ENCODE data around the gene ENTPD2. TPM values are rescaled to one million over a fixed set of nuclear protein-coding genes. Genes with fewer than 3 reads are reported as not detected.
A peak's percentile ranks its signal among the peaks of the same experiment; 100 is the strongest.
"Not testable (repeated sequence)": the region's sequence is repeated elsewhere in the genome, so short reads cannot be mapped to it uniquely, and the experiment has no call there.

The ENTPD2 gene
- total RNA-seq, 2 donors from 2014 or later, result 9.8 to 10.9 TPM

DNA sequence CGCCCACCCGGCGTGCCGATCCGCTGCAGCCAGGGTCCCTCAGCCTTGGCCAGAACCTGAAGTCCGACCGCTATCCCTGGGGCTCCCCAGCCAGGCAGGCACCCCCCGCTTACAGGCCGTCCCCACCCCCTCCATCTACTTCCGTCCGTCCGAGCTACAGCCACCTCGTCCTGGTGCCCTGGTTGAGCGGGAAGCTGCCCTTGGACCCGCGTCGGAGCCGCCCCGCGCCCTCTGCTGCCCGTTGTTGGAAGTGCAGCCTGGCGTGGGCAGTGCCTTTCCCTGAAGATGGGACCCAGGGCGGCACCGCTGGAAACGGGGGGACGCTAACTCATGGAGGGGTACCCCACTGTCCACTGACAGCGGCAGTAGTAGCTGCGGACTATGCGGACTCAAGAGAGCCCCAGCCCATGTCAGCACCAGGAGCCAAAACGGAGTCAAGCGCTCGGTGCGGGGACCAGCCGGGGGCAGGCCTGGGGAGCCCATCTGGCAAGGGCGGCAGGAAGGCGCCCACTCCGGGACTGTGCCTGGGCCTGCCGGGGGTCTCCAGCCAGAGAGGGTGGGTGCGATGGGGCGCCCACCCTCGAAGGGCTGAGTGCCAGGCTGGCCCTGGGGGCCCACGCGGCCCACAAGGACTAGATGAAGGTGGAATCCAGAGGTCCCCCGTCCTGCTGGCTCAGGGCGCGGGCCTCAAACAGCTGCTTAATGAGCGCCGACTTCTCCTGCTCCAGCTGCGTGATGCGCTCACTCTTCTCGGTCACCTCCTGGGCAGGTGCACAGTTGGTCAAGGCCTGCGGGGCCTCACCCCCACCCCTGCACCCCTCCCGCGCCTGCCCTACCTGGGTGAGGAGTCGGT, 10.4 kb upstream of the ENTPD2 start:
- H3K4me1 ChIP-seq (replicated peaks), result no peaks in the 10 kb centered on the region
- no peak overlapping the region for H3K27ac ChIP-seq
- H3K27me3 ChIP-seq (replicated peaks; ENCODE audit: insufficient read depth), result no peaks in the 10 kb centered on the region
- DNase-seq (ENCODE audit: low spot score), result no peak
- intact Hi-C loops (cut with DNase I), result loop anchor here (10.0 kb wide), 1 partner anchor 279 kb away; no protein-coding TSS in a partner anchor
- no peak for TF ChIP-seq POLR2A (IDR thresholded peaks at IDR 0.05)
- TF ChIP-seq POLR2AphosphoS5 (IDR thresholded peaks at IDR 0.05), result peak; percentile 52
- TF ChIP-seq, protein P1, sequence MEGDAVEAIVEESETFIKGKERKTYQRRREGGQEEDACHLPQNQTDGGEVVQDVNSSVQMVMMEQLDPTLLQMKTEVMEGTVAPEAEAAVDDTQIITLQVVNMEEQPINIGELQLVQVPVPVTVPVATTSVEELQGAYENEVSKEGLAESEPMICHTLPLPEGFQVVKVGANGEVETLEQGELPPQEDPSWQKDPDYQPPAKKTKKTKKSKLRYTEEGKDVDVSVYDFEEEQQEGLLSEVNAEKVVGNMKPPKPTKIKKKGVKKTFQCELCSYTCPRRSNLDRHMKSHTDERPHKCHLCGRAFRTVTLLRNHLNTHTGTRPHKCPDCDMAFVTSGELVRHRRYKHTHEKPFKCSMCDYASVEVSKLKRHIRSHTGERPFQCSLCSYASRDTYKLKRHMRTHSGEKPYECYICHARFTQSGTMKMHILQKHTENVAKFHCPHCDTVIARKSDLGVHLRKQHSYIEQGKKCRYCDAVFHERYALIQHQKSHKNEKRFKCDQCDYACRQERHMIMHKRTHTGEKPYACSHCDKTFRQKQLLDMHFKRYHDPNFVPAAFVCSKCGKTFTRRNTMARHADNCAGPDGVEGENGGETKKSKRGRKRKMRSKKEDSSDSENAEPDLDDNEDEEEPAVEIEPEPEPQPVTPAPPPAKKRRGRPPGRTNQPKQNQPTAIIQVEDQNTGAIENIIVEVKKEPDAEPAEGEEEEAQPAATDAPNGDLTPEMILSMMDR (IDR thresholded peaks at IDR 0.05), result peak; percentile 89 to 97 (median 96)
- no peaks in the 10 kb centered on the region for H3K9me3 ChIP-seq
- H3K36me3 ChIP-seq, result no peaks in the 10 kb centered on the region
- WGBS, result 48% methylated on average over 46 of the region's 55 CpGs
- H3K4me3 ChIP-seq, result no peak overlapping the region

GRCh38 chr9:137063311-137064026, 9.6 kb upstream of the ENTPD2 start:
- intact Hi-C loops (cut with DNase I), result loop anchor here (10.0 kb wide), 1 partner anchor 279 kb away; no protein-coding TSS in a partner anchor
- Histone ChIP-seq H3K27ac (no peak overlapping the region), H3K9me3 (no peaks in the 10 kb centered on the region), H3K27me3 (replicated peaks; ENCODE audit: insufficient read depth) (no peaks in the 10 kb centered on the region), H3K4me1 (replicated peaks) (no peaks in the 10 kb centered on the region), H3K4me3 (no peak overlapping the region), H3K36me3 (no peaks in the 10 kb centered on the region)
- no peak for DNase-seq (ENCODE audit: low spot score)
- TF ChIP-seq, protein P1 (IDR thresholded peaks at IDR 0.05), result no peak
- TF ChIP-seq POLR2A (IDR thresholded peaks at IDR 0.05) (no peak), POLR2AphosphoS5 (IDR thresholded peaks at IDR 0.05) (no peak)
- WGBS, result 90% methylated on average over 8 of the region's 26 CpGs

DNA sequence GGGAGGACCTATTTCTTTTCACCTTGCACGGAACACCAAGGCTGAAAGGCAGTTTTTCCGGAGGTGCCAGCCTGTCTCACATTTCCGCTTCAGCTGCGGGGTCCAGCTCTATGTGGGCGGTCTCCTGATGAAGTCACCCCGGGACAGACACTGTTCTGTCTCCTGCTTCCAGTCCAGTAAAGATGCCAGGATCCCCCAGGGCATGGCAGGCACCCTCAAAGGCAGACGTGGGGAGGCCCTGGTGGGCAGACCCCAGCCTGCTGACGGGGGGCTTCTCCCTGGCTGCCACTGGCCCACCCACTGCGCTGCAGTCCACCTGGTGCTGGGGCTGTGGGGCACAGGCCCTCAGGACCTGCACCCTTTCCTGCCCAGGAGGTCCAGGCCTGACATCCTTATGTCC, 8.9 kb upstream of the ENTPD2 start:
- WGBS, result 83% methylated on average over 7 of the region's 9 CpGs
- not testable (repeated sequence) for DNase-seq (ENCODE audit: low spot score); H3K4me3 ChIP-seq; H3K27ac ChIP-seq; H3K27me3 ChIP-seq (replicated peaks; ENCODE audit: insufficient read depth); H3K36me3 ChIP-seq; H3K4me1 ChIP-seq (replicated peaks); H3K9me3 ChIP-seq
- intact Hi-C loops (cut with DNase I), result loop anchor here (10.0 kb wide), 1 partner anchor 278 kb away; no protein-coding TSS in a partner anchor

GRCh38 chr9:137062384-137062783, 8.5 kb upstream of the ENTPD2 start:
- Histone ChIP-seq H3K27ac (no peak overlapping the region), H3K27me3 (replicated peaks; ENCODE audit: insufficient read depth) (no peaks in the 10 kb centered on the region), H3K4me1 (replicated peaks) (peaks cover 5% of the 10 kb centered on the region), H3K4me3 (no peak overlapping the region), H3K36me3 (no peaks in the 10 kb centered on the region), H3K9me3 (no peaks in the 10 kb centered on the region)
- intact Hi-C loops (cut with DNase I), result loop anchor here (10.0 kb wide), 1 partner anchor 278 kb away; no protein-coding TSS in a partner anchor
- WGBS, result 87% methylated on average over 15 of the region's 15 CpGs
- no peak for DNase-seq (ENCODE audit: low spot score)
- TF ChIP-seq POLR2AphosphoS5 (IDR thresholded peaks at IDR 0.05) (no peak), POLR2A (IDR thresholded peaks at IDR 0.05) (no peak)
- TF ChIP-seq, protein P1 (IDR thresholded peaks at IDR 0.05), result no peak

DNA sequence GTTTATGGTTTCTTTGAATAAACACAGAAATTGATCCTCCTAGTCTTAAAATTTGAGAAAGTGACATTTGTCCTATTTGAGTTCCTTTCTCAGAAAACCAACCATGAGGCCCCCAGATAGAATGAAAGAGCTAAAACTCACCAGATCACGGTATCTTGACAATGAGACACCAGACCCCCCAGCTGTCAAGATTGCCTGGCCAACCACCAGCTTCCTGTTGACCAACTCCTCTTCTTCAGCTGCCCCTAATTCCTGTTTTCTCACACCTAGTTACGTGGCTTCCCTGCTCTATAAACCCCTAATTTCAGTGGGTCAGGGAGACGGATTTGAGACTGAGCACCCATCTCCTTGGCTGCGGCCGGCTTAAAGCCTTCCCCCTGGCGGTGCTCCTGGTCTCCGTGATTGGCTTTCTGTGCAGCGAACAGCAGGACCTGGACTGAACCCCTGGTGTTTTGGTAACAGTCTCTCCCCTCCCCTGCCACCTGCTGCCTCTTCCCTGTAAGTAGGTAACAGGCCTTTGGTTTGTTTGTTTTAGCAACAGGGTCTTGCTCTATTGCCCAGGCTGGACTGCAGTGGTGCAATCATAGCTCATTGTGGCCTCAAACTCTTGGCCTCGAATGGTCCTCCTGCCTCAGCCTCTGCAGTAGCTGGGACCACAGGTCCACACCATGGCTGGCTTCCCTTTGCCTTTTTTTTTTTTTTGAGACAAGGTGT, 4.8 kb upstream of the ENTPD2 start:
- Histone ChIP-seq H3K27me3 (replicated peaks; ENCODE audit: insufficient read depth) (no peaks in the 10 kb centered on the region), H3K36me3 (no peaks in the 10 kb centered on the region), H3K9me3 (no peaks in the 10 kb centered on the region), H3K4me1 (replicated peaks) (peaks cover 31% of the 10 kb centered on the region), H3K27ac (no peak overlapping the region), H3K4me3 (no peak overlapping the region)
- intact Hi-C loops (cut with DNase I), result no loop called here
- WGBS, result 90% methylated on average over 9 of the region's 9 CpGs
- TF ChIP-seq, protein P1 (IDR thresholded peaks at IDR 0.05), result no peak
- TF ChIP-seq POLR2AphosphoS5 (IDR thresholded peaks at IDR 0.05) (no peak), POLR2A (IDR thresholded peaks at IDR 0.05) (no peak)
- DNase-seq (ENCODE audit: low spot score), result no peak
